Effector memory CD4-positive, alpha-beta T cell (primary cell): ENCODE results near the gene MBP.
A peak's percentile ranks its signal among the peaks of the same experiment; 100 is the strongest.

Experiments
- DNase-seq, 3 donors: peaks; one replicate each; pipeline ENCODE4 v3.0.0-alpha.2; 2020
- H3K27ac ChIP-seq: 2 replicates; pipeline ENCODE4 v1.7.0; 2013; ENCODE audit warnings: mild to moderate bottlenecking, low read length, moderate library complexity; ENCODE audit not compliant: insufficient read depth, poor library complexity, severe bottlenecking
- H3K27me3 ChIP-seq: replicated peaks from 2 replicates; pipeline ENCODE4 v1.7.0; 2013; ENCODE audit warnings: mild to moderate bottlenecking, low read length; ENCODE audit not compliant: insufficient read depth, control insufficient read depth, poor library complexity, severe bottlenecking
- H3K36me3 ChIP-seq: 2 replicates; pipeline ENCODE4 v1.7.0; 2013; ENCODE audit warnings: mild to moderate bottlenecking, low read length, moderate library complexity; ENCODE audit not compliant: control insufficient read depth, insufficient read depth
- H3K4me1 ChIP-seq: 2 replicates; pipeline ENCODE4 v1.7.0; 2013; ENCODE audit warnings: low read length, mild to moderate bottlenecking; ENCODE audit not compliant: control insufficient read depth, insufficient read depth, poor library complexity, severe bottlenecking
- H3K4me3 ChIP-seq: 2 replicates; pipeline ENCODE4 v1.7.0; 2013; ENCODE audit warnings: low read length, low read depth, mild to moderate bottlenecking; ENCODE audit not compliant: insufficient read depth, poor library complexity, severe bottlenecking
- H3K9me3 ChIP-seq: 2 replicates; pipeline ENCODE4 v1.7.0; 2013; ENCODE audit warnings: mild to moderate bottlenecking, low read length, moderate library complexity; ENCODE audit not compliant: control insufficient read depth

Gene MBP

DNA sequence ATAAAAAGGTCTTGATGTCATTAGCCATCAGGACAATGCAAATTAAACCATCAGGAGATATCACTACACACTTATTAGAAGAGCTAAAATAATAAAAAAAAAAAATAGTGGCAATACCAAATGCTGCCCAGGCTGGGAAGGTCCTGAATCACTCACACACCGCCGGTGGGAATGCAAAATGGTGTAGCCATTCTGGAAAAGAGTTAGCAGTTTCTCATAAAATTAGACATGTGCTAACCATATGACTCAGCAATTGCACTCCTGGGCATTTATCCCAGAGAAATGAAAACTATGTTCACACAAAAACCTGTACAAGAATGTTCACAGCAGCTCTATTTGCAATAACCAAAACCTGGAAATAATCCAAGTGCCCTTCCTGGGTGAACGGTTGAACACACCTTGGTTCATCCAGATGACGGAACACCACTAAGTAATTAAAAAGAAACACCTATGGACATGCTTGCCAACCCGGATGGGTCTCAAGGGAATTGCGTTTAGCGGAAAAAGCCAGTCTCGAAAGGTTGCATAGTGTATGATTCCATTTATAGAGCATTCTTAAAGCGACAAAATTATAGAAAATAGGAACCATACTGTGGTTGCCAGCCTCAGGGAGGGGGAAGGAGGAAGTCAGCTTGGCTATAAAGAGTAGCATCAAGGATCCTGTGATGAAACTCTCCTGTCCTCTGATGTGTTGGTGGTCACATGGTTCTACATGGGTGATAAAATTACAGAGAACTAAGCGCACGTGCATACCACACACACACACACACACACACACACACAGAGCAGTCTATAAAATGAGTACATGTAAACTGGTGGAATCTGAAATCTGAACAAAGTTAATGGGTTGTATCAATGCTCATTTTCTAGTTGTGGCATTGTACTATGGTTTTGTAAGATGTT is 4.6 kb downstream of the MBP start:
- H3K4me1 ChIP-seq, result peaks cover 65% of the 10 kb centered on the region
- H3K4me3 ChIP-seq, result peak overlapping the region; percentile 7
- no peaks in the 10 kb centered on the region for H3K36me3 ChIP-seq
- DNase-seq, result peak in 1 of 3 donors; percentile 30
- no peaks in the 10 kb centered on the region for H3K9me3 ChIP-seq
- H3K27me3 ChIP-seq, result no peaks in the 10 kb centered on the region
- peak overlapping the region; percentile 47 for H3K27ac ChIP-seq

DNA sequence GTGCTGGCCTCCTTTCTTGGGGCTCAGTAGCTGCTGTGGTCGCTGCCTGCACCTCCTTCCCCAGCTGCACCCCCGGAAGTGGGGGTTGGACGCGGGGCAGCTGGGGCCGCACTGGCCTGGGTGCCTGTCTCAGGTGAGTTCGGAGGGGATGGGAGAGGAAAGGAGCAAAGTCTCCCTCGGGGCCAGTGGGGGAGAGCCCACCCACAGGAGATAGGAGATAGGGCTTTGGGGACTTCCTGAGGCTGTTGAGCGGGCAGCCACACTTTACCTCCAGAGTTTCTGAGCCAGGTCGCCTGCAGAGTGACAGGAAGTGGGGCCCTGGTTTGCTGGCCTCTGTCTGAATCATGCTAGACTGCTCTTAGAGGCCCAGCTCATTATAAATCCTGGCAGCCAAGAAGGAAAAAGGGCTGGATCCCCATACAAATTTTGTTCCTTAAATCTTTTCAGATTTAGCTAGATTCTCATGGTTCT is 8.1 kb downstream of the MBP start:
- DNase-seq, result peak; percentile 48 to 53 (median 53)

DNA sequence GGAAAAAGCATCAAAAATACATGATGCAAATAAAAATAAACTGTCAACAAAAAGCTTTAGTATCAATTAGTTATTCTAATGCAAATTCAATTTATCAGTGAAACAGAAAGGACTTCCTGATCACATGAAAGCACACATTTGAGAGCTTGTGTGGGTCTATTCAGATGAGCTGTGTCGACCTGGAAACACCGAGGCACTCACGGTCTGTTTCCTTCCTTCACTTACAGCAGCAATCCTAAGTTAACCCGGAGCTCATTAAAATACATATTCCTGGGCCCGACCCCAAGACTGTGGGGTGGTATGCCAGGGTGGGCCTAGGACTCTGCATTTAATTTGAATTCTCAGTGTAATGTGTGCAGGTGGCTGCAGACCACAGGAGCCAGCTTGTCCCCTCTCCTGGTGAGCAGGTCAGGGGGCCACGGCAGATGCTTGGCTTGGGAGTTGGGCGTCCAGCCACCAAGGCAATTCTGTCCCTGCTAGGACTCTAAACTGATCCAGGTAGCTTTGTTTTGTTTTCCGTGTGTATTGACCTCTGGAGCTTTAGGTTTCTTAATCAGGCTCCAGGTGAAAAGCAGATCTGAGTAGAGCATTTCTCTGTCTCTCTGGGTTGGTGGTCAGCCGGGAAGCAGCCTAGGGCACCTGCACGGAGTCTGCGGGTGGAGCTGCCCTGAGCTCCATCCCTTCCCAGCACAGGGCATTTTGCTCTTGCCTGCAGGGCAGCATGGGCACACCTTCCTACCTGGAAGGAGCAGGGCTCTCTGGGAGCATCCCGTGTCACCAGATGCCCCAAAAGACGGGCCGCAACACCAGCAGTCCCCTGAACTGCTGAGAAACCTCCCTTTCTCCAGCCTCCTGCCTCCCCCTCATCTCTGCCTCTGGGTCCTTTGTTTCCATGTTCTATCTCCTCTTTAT is 9.0 kb downstream of the MBP start:
- no peak for DNase-seq
- H3K27me3 ChIP-seq, result no peaks in the 10 kb centered on the region
- peak overlapping the region; percentile 67 for H3K27ac ChIP-seq
- H3K4me3 ChIP-seq, result peak overlapping the region; percentile 30
- no peaks in the 10 kb centered on the region for H3K36me3 ChIP-seq
- no peaks in the 10 kb centered on the region for H3K9me3 ChIP-seq
- H3K4me1 ChIP-seq, result peaks cover 64% of the 10 kb centered on the region

More for the DNA sequence above, 8.1 kb downstream of the MBP start:
- no peaks in the 10 kb centered on the region for H3K9me3 ChIP-seq
- peaks cover 64% of the 10 kb centered on the region for H3K4me1 ChIP-seq
- peak overlapping the region; percentile 67 for H3K27ac ChIP-seq
- no peaks in the 10 kb centered on the region for H3K36me3 ChIP-seq
- peak overlapping the region; percentile 30 for H3K4me3 ChIP-seq
- no peaks in the 10 kb centered on the region for H3K27me3 ChIP-seq

DNA sequence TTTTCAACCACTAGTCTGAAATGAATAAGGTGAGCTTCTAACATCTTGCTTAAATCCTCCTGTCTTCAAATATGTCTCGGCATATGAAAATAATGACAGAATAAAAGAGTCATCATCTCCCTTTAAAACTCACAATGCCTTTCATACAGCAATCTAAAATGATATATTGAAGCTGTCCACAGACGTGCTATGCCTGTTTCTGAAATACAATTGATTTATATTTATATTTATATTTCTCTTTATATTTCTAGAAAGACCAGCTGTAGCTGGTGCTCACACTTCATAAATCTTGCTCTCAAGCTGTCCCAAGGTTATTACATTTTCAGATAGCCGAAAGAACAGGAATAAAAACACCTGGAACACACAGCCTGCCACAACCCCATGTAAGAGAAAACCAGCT is 11.1 kb downstream of the MBP start:
- Histone ChIP-seq H3K36me3 (no peaks in the 10 kb centered on the region), H3K27me3 (no peaks in the 10 kb centered on the region), H3K9me3 (no peaks in the 10 kb centered on the region), H3K27ac (no peak overlapping the region), H3K4me1 (peaks cover 63% of the 10 kb centered on the region), H3K4me3 (no peak overlapping the region)
- no peak for DNase-seq

GRCh38 chr18:77119851-77120491 is 12.6 kb downstream of the MBP start:
- no peak for DNase-seq
- Histone ChIP-seq H3K9me3 (no peaks in the 10 kb centered on the region), H3K36me3 (peaks cover 7% of the 10 kb centered on the region), H3K27ac (no peak overlapping the region), H3K4me3 (no peak overlapping the region), H3K27me3 (no peaks in the 10 kb centered on the region), H3K4me1 (peaks cover 63% of the 10 kb centered on the region)

GRCh38 chr18:77119101-77119850 is 13.3 kb downstream of the MBP start:
- H3K4me1 ChIP-seq, result peaks cover 60% of the 10 kb centered on the region
- H3K4me3 ChIP-seq, result no peak overlapping the region
- H3K27ac ChIP-seq, result peak overlapping the region; percentile 37
- peaks cover 14% of the 10 kb centered on the region for H3K36me3 ChIP-seq
- no peaks in the 10 kb centered on the region for H3K27me3 ChIP-seq
- DNase-seq, result no peak
- no peaks in the 10 kb centered on the region for H3K9me3 ChIP-seq

DNA sequence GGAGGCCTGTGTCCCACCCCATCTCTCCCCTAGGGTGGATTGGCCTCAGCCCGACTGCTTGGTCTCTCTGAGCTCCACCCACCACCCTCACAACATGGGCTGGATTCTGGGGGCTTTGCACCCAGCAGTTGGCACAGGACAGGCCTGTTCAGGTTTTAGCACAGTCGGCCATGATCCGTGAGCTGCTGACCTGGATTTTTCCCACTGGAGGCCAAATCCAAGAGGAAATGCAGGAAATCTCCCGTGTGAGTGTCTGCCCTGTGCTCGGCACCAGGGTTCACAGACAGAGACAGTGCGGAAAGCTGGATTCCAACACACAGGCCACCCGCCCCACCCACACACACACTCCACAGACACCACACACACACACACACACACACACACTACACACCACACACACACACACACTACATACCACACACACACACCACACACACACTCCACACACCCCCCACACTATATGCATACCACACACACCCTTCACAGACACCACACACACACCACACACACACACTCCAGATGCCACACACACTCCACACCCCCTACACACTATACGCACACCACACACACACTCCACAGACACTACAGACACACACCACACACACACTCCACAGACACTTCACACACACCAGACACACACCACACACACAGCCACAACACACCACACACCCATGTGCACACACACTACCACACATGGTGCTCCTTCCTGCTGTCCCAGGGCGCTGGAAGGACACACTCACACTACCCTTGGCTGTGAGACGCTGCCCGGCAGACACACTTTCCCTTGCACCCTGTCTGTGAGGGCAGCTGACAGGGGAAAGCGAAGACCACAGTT is 14.1 kb downstream of the MBP start:
- DNase-seq, result no peak
- H3K36me3 ChIP-seq, result peaks cover 22% of the 10 kb centered on the region
- H3K27ac ChIP-seq, result peak overlapping the region; percentile 37
- H3K4me1 ChIP-seq, result peaks cover 52% of the 10 kb centered on the region
- no peaks in the 10 kb centered on the region for H3K27me3 ChIP-seq
- H3K4me3 ChIP-seq, result no peak overlapping the region
- H3K9me3 ChIP-seq, result no peaks in the 10 kb centered on the region

GRCh38 chr18:77116201-77117080 is 16.1 kb downstream of the MBP start:
- DNase-seq, result no peak
- H3K4me1 ChIP-seq, result peaks cover 47% of the 10 kb centered on the region
- H3K27ac ChIP-seq, result peak overlapping the region; percentile 16

More at GRCh38 chr18:77116201-77117080, 16.1 kb downstream of the MBP start:
- Histone ChIP-seq H3K27me3 (no peaks in the 10 kb centered on the region), H3K9me3 (no peaks in the 10 kb centered on the region), H3K4me3 (no peak overlapping the region), H3K36me3 (peaks cover 37% of the 10 kb centered on the region)
